ENCODE data around the gene KCNG1.

KCNG1 gene

DNA sequence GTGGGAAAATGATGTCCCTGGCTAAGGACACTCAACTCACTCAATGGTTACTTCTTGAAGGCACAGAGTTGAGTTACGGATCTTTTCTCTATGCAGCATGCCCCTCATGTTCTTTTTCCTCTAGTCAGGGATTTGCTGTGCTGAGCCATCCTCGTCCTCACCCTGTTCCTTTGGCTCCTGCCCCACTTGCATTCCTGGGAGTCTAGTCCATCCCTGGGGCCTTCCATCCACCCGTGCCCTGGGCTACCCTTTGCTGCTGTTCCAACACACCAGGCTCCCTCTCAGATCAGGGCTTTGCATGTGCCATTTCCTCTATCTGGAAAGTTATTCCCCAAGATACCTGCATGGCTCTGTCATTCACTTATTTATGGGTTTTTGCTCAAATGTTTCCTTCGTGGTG, 13.3 kb upstream of the KCNG1 start:
- no peak for DNase-seq

DNA sequence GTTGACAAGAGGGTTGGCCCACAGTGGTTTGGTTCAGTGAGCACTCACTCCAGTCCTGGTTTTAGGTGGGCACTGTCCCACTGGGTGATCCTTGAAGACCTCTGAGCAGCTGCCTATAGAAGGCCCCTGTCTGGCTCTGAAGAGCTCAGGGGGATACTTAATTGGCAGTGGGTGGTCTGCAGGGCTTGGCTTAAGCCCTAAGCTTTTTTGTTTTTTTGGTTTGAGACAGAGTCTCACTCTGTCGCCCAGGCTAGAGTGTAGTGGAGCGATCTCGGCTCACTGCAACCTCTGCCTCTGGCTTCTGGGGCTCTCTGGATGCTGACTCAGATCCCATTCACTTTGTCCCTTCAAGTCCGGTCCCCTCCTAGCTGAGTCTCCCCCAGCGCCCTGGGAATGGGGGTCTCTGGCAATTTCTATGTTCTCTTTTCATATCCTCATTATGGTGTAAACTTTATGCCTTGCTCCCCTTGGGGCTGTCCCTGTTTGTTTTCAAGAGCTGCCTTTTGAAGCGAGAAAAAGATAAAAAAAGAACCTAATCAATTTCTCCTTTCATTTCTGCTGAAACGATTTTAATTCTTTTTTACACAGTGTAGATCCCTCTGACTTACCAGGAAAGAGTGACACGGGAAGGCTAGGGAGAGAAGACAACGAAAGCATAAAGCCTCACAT, 12.2 kb upstream of the KCNG1 start:
- no peak for DNase-seq

DNA sequence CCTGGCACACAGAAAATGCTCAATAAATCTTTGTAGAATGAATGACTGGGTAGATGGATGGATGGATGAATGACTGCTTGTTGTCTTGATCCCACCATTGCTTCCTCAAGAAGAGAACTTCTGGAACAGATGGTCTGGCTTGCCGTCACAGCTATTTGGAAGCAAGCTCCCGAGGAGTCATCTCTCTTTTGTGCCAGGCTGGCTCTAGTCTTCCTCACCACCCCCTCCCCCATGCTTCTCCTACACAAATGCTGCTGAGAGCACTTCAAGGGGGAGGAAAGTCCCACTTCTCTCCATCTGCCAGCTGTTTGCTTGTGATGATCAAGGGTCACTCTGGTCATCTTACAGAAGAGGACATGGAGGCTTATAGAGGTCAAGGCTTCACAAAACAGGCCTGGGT, 11.6 kb upstream of the KCNG1 start:
- DNase-seq, result no peak

DNA sequence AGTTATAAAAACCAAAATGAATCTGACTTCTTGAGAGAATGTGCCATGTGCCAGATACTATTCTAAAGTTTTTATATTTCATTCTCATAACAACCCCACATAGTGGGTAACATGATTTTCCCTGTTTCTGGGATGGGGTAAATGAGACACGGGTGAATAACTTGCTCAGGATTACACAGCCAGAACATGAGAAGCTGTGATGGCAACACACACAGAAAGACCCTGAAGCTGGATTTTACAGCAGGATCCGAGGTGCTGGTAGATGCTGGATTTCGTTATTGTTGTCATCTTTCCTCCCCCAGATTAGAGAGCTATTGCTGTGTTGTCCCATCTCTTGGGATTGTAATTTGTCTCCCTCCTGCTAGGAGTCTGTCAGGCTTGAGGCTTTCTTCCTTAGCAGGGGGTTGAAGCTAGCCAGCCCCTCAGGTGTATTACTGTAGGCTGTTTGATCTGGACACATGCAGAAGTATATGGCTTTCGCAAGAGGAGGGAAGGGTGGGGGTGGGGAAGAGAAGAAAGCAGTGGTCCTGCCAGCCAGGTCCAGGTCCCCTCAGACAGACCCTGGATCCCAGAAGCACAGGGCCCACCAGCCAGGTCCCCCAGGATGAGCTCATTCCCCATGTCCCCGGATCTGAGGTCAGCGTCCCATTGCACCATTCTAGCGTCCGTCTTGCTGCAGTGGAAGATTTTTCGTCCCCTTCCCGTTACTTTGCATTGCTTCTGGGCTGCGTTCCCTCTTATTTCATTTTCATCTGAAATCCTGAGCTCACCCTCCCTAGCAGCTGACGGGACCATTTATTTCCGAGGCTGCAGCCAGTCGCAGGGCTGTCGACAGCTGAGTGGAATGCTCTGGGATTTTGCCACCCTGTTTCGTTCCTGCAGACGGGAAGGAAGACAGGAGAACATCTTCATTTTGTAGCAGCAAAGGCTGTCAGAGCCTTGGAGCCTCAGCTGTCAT, 7.3 kb upstream of the KCNG1 start:
- DNase-seq, result no peak

DNA sequence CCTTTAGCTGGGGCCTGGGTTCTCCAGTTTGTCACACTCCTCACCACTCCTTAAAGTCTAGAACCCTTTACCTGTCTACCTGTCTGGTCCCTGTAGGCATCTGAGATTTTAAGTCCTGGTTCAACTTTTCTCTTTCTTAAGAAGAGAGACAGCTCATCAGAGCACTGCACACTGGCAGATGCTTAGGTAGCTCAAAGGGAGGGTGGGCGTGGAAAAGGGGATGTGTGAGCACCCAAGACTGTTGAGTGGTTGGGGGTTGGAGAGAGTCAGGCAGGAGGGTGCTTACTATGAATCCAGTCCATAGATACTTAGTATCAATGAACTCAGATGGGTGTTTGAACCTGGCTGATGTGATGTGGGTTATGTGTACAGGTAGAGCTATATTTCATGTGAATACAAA, 6.6 kb upstream of the KCNG1 start:
- no peak for DNase-seq

DNA sequence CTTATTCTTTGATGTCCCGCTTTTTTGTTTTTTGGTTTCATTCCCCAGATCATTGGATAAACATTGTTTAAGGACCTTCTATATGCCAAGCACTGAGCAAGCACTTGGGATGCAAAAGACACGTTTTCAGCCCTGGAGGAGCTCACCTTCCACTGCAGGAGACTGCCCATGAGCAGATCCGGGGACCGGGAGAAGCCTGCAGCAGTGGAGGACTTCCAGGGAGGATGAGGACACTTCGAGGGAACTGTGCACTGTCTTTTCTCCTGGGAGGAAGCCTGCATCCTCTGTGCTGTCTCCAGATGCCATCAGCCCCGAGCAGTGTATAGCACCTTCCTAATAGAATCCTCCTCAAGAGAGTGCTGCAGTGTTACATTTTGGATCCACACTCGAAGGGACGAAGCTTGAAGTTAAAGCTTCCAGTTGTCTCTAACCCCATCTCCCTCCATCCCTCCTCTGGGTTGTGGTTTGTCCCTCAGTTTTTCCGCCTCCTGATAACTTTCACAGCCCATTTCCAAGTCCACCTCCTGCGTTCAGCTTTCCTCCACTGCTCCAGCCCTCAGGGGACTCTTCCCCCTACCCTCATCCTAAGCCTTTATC, 5.8 kb upstream of the KCNG1 start:
- DNase-seq, result no peak

DNA sequence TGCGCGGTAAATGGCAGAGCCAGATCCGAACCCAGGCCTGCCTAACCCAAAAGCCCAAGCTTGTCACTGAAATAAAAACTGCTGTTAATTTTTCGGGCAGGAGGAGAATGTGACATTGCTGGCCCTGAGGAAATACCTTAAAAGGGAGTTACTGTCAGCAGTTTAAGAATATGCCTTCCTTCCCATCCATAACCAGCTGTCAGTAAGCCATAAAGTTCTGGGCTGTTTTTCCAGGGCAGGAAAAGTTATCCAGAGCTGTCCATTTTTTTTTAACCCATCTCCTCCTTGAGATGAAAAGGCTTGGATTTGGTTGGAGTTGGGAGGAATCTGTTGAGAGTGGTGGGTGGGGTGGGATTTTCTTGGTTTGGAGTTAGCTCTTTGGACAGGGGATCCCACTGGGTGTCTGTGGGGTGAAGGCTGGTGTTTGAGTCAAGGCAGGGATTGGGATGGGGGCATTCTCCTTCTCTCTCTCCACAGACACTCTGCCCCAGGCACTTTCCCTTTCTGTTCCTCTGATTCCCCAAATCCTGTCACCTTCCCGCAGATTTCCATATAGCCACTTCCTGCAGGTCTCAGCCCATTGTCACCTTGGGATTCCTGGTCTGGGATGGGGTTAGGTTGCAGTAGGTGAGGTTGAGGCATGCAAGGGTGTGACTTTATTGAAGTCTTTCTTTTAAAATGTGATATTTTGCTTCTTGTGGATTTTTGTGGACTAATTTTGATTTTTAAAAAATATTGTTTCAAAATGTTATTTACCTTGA, 4.3 kb upstream of the KCNG1 start:
- no peak for DNase-seq

DNA sequence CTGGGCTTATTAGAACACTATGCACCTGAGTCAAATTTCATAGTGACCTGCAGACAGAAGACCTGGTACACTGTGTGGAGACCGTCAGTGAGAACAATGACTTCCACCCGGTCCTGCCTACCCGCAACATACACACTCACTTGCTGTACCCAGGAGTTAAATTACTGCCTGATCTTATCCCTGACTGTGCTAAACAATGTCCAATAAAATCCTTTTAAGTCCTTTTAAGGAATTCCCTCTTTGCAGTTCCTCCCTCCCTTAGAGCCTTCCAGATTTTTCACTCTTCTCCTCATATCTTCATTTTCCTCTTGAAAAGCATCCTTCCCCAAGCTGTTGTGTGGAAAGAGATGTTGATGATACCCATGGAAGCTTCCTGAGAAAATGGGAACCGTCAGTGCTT, 3.4 kb upstream of the KCNG1 start:
- DNase-seq, result no peak

DNA sequence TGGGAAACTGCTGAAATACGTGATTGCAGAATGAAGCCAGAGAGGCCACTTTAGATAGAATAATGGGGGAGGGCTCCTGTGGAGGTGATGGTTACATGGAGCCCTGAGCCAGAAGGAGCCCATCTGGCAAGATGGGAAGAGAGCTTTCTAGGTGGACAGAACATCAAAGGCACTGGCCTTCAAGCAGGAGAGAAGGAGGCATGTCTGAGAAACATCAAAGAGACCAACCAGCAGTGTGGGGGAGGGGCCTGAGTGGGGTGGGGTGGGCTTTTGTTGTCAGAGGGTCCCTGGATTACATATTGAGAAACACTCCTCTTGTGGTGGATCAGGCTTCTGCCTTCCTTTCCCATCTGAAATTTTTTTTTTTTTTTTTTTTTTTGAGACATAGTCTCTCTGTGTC, 1.9 kb upstream of the KCNG1 start:
- DNase-seq, result no peak

DNA sequence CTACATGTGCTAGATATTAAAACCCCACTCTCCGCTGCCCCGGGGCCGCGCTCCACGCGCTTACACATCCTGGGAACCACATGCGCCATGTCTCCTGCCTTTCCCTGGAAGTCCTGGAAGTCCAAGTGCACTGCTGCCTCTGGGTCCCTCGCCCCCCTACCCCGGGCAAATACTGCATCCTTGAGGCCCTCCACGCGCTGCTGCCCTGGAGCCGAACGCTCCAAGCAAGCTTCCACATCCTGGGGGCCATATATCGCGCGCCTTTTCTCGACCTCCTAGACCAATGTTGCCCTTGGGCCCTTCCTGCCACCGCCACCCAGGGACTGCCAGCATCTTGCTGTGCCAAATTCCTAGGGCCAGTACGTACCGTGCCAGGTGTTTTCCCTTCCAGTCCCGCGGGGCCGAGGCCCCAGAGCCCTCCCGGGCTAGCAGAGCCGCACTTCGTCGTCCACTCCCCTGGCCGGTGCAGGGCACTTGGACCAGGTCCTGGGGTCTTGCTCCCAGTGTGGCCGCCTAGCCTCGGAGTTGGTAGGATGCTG, 779 bp upstream of the KCNG1 start:
- DNase-seq, result no peak

DNA sequence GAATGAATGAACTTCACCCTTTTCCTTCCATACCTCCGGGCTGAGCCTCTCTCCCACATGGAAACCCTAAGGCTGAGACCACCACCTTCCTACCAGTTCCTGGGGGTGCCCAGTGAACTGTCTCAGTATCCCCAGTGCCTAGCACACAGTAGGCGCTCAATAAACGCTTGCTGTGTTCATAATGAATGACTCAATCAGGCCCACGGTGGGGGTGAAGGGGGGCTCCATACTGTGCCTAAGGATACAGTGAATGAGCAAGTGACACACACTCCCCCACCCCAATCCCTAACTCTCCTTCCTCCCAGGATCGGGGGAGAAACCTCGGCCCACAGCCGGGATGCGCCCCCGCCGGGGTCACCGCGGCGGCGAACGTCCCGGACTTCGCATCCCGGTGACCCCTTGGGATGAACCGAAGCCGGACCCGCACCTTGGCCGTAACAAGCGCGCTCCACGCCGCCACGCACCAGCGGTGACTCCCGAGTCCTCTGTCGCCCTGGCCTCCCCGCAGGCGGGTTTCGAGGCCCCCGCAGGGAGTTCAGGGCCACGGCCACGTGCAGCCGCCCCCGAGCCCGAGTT, 592 bp downstream of the KCNG1 start:
- no peak for DNase-seq

DNA sequence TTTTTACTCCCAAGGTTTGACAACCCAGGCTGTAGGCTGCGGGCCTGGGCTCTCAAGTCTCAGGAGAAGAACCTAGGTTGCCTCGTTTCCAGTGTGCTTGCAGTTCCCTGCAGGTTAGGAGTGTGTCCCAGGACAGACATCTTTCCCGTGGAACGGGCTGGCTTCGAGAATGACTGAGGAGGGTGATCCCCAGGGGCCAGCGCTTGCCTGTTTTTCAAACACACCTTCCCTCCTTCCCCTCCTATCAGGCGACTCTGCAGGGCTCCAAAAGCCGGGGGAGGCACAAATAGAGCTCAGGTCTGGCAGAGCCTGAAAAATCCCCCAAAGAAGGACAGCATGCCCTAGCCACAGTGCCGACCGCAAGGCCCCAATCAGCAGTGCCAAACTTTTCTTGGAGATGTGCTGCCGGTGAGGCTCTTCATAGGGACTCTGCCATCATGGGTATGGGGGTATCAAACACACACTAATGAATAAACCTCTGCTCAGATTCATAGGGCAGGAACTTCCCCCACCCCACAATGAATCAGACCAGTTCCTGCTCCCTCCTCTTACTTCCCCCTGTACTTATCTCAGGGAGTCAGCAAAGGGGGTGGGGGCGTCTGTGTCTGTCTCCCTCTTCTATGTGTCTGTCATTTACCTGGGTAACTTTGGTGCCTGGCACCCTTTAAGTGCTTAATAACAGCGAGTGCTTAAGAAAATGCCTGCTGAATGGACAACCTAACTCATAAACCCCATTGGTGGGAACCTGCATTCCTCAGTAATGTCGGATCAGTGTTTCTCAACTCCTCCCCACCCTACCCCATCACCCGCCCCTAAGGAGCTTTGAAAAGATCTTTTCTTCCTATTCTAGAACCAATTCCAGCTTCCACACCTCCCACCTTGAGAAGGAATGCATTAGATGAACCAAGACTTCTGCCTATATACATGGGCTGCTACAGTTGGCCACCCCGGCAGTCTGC, 1.6 kb downstream of the KCNG1 start:
- DNase-seq, result no peak

DNA sequence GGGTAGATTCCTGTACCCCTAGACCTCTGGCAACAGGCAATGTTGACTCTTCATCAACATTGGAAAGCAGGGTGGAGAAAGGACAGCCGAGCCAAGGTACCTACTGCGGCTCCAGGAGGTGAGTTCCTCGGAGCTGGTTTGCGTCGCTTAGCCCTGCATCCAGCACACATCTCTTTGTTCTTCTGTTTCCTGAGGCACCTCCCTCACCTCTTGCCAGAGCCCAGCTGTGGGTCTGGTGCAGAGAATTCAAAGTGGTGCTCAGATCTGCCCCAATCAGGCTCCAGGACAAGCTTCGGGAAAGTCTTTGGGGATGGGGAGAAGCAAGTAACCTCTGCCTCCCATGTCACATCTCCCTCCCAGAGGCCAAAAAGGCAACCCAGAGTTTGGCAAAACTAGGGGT, 2.2 kb downstream of the KCNG1 start:
- no peak for DNase-seq

DNA sequence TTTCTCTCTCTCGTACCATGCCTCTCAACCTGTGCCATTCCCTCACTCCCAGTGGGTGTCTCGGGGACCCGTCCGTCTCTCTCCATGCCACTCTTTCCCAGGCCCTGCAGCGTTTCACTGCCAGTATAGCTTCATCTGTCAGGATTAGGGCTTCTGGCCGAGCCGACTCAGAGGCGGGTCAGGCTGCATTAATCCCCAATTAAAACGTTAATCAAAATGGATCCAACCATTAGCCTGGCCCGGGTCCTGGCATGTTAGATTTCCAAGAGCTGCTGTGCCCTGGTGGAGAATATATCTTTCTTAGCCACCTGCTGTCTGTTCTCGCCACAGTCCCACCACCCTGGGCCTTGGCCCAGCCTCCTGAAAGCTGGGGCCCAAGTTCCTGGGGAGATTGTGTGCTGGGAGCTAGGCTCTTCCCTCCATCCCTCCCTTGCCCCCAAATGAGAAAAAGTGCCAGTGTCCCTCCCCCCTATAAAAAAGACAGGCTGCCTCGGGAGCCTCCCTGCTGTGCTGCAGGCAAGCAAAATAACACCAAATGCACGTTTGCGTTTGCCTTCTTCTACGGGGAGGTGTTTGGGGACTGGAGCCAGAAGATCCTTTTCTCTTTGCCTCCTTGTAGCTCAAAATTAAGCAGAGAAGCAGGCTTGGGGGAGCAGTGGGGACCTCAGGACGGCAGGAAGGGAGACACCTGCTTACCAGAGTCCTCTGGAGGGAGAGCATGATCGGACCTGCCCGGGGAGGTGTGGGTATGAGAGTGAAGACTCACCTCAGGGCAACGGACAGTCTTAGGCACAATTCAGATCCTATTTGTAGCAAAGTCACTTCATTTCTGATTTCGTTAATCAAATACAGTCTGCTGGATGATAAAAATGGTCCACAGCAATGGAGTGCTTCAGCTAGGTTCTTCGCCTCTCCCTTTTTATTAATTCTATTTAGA, 3.0 kb downstream of the KCNG1 start:
- no peak for DNase-seq

DNA sequence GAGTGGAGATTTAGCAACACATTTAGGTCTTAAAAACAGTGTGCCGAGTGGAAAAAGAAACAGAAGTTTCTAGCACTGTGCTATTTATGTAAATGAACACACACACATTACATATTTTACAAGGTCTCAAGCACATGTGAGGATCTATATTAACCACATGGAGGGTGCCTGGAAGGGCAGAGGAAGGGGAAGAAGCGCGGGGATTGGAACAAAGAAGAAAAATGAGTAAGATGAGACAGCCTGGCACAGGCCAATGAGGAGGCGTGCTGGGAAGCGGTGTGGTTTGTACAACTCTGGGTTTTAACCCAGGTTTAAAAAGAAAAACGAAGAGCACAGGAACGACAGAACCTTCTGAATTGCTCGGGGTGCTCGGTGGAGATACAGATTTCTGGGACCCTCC, 5.7 kb downstream of the KCNG1 start:
- DNase-seq, result no peak

DNA sequence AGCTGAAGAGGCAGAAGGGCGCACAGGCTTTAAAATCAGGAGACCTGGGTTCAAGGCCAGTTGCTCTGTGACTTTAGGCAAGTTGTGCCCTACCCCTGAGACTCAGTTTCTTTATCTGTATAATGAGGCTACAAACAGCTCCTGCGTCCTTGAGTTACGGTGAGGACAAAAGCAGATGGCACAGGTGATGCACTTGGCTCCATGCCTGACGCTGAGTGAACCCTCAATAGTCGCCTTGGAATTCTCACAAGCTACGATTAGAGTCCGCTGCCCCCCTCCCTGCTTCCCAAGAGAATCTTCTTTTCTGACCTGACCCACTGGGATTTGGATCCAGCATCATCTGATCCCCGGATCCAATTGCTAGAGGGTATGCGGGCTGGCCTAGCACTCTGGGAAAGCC, 6.4 kb downstream of the KCNG1 start:
- no peak for DNase-seq

DNA sequence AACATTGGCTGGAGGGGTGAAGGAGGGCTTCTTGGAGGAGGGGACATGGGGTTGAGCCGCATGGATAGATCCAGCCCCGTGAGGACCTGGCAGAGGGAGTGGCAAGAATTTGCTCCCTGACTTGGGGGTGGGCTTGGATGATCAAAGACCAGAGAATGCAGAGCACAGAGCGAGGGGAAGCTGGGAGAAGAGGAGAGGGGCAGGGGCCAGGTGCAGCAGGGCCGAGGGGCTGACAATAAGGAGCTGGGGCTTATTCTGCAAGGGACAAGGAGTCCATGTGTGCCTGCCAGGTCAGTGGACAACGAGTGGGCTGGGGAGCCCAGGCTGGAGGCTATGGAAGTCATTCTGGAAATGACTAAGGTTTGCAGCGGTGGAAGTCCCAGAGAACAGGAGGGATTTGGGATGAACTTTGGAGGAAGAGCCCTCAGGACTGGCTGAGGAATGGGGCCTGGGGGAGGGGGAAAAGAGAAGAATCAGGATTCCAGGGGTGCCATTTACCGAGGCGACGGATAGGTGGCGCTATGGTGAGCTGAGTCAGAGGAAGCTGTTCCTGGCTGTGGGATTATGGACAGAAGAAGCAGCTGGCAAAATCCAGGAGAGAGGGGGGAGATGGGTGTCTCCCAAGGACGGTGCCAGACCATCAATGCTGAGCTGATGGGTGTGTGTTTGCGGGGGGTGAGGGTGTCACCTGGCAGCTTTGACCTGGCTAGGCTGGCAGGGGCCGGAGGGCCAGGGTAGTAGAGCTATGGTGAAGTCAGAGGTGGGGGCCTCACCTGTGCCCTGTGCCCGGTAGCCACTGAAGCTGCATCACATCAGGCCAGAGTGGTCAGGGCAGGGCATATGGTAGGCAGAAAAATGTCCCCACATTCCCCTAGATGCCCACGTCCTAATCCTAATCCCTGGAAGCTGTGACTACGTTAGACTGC, 7.8 kb downstream of the KCNG1 start:
- DNase-seq, result no peak

DNA sequence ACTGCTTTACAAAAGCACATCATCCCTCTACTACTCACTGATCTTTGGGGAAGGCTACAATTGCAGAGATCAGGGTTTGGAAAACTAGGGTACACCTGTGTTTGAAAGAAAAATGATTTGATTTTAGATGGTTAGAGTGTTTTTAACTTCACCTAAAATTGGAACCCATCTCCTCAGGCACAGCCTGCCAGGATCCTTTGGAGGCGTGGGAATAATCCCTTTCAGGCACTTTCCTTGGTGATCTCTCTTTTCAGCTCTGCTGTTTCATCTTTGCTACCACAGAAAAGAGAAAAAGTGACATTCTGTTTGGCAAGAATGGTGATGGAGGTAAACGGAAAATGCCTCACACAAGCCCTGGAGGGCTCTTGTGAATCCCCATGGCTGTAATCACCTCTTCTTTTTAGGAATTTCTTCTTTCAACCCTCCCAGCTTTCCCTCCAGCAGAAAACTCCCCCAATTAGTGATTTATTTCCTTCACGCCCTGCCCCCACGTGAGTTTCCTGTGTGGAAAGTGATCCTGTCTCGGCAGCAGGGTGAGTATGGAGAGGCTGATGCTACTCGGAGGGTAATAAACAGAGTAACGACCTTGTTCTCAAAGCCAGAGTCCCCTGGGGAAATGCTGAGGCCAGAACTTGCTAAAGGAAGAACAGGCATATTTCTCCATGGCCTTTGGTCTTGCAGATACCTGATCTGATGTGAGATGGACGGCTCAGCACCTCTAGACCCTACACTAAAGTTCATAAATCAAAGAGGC, 9.2 kb downstream of the KCNG1 start:
- DNase-seq, result no peak

All from stimulated activated naive CD4-positive, alpha-beta T cell treated with Interleukin-2 at 50 U/mL for 16 hours (primary cell).